ENCODE results near the gene RCBTB2.
"Not testable (repeated sequence)": the region's sequence is repeated elsewhere in the genome, so short reads cannot be mapped to it uniquely, and the experiment has no call there.

The RCBTB2 gene

GRCh38 chr13:48492470-48493065, 40.3 kb downstream of the RCBTB2 start:
- no peak for DNase-seq

- DNase-seq, result no peak
These were observed 40.8 kb downstream of the RCBTB2 start for GRCh38 chr13:48492096-48492440.

- DNase-seq, result no peak
These were observed 41.3 kb downstream of the RCBTB2 start for GRCh38 chr13:48491423-48492095.

- no peak for DNase-seq
These were observed 42.6 kb downstream of the RCBTB2 start for GRCh38 chr13:48490241-48490640.

DNA sequence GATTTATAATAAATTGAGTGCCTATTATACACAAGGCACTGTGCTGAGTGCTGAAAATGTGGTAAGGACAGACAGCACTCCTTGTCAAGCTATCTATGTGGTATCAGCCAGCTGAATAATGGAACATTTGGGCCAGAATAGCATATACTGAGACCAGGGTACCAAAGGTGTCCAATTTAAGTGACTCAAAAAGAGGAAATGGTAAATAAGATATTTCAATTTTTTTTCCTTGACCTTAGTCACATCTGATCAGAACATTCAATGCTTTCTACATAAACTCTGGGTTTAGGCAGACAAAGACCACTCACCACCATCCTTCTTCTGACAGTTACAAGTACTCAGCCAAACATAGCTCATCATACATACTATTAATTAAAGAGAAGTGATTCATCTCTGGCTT, 43.2 kb downstream of the RCBTB2 start:
- DNase-seq, result no peak

GRCh38 chr13:48488995-48489394, 43.9 kb downstream of the RCBTB2 start:
- no peak for DNase-seq

- no peak for DNase-seq
These were observed 44.9 kb downstream of the RCBTB2 start for GRCh38 chr13:48487968-48488367.

DNA sequence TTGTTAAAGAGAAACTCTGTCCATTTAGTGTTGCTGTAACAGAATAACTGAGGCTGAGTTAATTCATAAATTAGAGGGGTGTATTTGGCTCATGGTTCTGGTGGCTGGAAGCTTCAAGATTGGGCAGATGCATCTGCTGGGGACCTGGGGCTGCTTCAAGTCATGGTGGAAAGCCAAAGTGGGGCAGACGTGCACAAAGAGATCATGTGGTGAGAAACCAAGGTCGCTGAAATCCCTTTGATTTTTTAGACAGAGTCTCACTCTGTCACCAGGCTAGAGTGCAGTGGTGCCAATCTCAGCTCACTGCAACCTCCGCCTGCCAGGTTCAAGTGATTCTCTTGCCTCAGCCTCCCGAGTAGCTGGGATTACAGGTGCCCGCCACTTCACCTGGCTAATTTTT, 46.0 kb downstream of the RCBTB2 start:
- DNase-seq, result no peak

DNA sequence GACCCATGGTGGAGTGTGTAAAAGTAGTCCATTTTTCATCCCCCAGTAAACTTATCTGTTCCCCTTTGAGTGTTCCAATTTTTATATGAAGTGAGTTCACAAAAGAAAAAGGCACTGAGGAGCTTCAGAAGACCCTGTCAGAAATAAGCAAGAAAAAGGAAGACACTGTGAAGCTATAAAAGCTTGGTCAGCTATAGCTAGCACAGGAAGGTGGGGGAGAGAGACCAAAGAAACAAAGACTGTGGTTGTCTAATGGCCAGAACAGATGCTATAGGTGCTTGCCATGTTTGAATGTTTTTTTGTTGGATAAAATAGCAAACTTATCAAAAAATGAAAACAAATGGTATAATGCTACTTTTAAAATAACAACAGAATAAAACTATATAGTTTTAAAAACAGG, 46.5 kb downstream of the RCBTB2 start:
- DNase-seq, result no peak

- DNase-seq, result no peak
These were observed 47.4 kb downstream of the RCBTB2 start for GRCh38 chr13:48485432-48485831.

DNA sequence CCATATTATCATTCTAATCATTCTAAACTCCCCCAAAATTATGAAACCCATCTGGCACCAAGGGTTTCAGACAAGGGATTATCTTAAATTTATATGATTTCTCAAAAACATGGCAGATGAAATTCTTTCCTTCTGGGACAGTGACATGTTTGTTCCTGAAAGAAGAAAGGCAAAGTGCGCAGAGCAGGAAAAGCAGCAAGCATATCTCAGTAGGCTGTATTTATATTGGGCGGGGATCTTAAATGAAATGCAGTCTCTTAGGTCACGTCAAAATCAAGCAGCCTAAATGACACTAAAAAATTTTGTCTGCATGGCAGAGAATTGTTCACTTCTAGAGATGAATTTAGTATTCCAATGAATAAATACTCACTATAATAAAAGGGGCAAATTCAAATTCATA, 49.3 kb downstream of the RCBTB2 start:
- DNase-seq, result no peak

GRCh38 chr13:48478391-48478790, 54.5 kb downstream of the RCBTB2 start:
- no peak for DNase-seq

DNA sequence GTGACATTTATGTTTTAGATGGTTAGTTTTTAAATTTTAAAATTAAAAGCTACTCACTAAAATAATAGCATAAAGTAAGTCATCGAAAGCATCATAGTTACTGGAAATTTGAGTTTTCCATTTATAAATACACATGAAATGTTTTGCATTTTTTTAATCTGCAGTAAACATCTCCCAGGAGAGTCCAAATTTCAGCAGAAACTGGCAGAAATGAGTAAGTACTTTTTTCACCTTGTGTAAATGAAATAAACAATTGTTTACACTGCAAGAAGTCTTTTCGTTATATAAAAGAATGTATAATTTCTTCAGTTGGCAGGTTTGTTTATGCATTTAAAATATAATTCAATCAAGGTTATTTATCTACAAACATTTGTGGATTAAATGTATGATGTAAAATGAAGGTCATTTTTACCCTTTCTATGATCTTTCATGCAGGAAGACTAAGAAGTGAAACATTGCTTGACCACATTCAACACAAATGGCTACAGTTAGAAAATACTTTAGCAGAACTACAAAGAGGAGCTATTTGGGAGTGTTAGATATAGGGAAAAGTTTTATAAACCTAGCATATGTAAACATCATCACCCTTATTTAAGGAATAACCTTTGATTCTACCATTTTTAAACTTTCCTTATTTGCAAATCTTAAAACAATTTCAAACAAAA, 55.6 kb downstream of the RCBTB2 start:
- DNase-seq, result no peak

- no peak for DNase-seq
These were observed 56.2 kb downstream of the RCBTB2 start for GRCh38 chr13:48476686-48477085.

DNA sequence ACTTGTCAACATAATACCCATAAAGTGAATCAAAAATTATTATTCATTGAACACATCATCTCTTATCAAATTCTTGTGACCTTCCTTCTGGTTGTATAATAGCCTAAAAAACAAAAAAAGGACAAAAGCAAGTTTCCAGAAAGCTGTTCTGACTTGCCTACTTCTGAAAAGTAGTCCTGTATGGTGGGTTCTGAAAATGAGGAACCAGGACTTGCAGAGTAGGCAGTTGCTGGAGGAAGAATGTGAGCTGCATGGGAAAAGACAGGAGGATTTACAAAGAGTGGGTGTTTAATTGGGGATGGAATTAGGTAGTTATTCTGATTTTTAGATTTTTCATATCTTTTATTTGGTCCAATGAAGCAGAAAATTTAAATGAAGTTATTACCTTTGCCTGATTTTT, 56.7 kb downstream of the RCBTB2 start:
- DNase-seq, result no peak

GRCh38 chr13:48475230-48475629, 57.6 kb downstream of the RCBTB2 start:
- DNase-seq, result no peak

DNA sequence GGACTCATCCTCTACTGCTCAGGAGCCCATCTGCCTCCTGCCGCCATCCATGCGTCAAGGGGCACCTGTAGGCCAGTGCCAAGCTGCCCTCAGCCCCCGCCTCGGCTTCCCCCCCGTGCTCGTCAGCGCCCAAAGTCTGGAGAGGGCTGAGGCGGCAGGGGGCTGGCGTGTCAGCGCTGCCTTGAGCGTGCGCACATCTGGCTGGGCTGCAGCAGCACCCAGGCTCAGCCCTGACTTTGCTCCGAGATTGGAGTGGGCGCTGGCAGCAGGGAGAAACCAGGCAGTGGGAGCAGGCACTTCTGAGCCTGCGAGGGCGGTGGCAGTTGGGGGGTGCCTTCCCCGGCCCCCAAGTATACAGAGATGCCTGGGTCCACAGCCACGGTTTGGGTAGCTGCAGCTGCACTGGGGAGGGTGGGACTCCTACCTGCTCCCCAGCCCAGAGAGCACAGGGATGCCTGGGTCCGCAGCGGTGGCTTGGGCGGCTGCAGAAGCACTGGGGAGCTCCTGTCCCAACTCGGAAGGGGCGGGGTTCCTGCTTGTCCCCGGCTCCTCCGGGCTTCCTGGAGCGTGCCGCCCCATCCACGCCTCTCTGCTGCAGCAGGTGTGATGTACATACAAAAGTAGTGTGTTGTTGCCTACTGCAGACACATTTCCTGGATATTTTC, 75.2 kb downstream of the RCBTB2 start:
- DNase-seq, result no peak

DNA sequence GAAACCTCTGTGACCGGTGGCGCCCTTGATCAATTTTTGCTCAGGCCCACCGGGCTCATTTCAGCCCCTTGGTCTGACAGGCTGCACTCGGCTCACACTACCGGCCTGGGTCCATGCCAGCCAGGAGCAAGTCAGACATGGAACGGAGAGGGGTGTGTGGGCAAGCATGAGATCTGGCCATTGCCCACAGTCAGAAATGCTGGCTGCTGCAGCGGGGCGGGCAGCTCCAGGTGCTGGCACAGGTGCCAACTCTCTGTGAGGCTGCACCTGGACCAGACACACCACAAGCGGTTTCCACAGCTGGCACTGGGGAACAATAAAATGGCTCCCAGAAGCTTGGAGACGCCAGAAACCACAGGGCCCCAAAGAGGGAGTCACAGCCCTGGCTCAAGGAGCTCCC, 76.3 kb downstream of the RCBTB2 start:
- DNase-seq, result no peak

DNA sequence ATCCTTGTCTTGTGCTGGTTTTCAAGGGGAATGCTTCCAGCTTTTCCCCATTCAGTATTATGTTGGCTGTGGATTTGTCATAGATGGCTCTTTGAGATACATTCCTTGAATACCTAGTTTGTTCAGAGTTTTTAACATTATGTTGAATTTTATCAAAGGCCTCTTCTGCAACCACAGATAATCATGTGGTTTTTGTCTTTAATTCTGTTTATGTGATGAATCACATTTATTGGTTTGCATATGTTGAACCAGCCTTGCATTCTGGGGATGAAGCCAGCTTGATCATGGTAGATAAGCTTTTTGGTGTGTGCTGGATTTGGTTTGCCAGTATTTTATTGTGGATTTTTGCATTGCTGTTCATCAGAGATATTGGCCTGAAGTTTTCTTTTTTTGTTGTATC, 81.7 kb downstream of the RCBTB2 start:
- not testable (repeated sequence) for DNase-seq

DNA sequence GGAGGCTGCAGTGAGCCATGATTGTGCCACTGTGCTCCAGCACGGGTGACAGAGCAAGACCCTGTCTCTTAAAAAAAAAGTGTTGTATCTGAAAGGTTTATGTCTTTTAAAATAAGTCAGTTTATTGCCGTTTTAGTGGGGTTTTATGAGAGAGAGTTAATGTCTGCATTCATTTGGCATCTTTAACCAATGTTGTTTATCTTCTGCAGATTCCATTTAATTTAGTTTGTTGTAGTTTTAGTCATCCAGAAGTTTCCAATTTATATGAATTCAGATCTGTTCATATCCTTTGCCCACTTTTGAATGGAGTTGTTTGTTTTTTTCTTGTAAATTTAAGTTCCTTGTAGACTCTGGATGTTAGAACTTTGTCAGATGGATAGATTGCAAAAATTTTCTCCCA, 83.2 kb downstream of the RCBTB2 start:
- no peak for DNase-seq

DNA sequence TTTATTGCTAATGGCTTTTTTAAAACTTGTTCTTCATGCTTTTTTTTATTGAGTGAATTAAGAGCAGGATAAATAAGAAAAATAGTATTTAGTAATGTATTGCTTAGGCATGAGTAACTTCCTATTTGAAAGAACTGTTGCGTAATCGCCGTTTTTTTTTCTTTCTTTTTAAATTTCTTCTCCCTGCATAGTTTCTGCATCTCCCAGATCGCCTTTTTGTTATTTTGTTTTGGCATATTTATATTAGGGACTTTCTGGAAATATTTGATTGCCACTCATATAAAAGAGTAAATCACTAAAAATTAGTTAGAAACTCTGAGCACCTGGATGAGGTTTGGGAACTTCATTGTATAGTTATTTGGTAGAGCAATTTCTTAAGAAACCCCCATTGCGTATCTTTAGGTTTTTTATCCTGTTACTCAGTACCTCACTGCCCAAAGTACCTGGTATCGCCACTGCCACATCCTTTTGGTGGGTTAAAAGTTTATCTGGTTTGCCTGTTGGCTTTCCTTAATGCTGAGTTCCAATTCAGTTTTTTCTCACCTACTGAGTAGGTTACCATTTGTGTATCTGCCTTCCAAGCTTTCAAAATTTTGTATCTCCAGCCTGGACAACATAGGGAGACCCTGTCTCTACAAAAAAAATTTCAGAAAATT, 83.8 kb downstream of the RCBTB2 start:
- no peak for DNase-seq

DNA sequence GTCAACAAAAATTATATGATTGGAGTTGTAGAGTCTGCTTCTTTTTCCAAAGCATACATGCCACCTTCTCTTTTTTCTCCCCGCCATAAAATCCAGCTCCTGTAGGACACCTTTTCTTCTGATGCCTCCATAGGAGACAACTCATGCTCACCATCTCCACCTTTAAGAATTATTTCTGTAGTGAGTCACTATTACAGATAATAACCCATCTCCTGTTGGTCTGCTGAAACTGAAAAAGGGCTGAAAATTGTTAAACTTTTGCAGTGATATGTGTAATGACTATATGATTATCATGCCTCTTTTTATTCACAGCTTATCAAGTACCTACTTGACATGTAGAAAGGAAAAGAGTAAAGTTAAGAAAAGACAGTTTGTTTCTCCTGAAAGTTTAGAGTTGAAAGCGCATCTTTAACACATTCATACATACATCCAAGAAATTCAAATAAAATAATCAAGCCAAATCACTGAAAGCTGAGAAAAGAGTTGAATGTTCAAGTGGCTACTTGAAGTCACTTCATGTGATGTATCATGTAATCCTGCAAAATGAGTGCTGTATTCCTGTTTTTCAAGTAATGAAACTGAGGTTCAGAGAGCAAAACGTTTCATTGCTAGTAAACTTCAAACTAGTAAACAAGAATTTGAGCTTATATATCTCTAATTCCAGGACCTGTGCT, 84.5 kb downstream of the RCBTB2 start:
- no peak for DNase-seq

DNA sequence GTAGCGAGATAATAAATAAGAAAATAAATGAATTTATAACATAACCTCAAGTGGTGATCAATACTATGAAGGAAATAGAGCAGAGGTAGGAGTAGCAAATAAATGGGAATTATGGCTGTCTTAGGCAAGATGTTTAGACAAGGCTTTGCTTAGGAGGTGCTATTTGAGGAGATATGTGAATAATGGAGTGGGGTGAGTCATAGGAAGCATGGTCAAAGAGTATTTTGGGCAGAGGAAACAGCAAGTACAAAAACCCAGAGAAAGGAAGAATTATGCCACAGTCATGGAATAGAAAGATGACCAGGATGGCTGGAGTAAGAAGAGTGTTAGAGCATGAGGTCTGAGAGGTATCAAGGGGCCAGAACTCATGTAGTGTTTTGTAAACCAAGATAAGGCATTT, 86.4 kb downstream of the RCBTB2 start:
- no peak for DNase-seq

Measured in retina (tissue), 1 donor.